Thyroid gland (tissue), 4 donors: ENCODE measurements around the gene COG3.

Source experiments
- POLR2A ChIP-seq, 2 donors: fragments of 450-650 bp; IDR thresholded peaks; one replicate each; pipeline ENCODE4 v1.6.1; 2017; ENCODE audit warnings: antibody characterized with exemption in 2 of 2, mild to moderate bottlenecking in 2 of 2, moderate library complexity in 1 of 2
- TF ChIP-seq, protein P1 (sequence below), 6 experiments: fragments of 200-600 bp in 3 of 6; fragments of 450-650 bp in 3 of 6; sonication (generic) in 3 of 6; IDR thresholded peaks; one replicate each; pipeline ENCODE4 v1.5.1; 2016 to 2019; ENCODE audit warnings: antibody characterized with exemption in 6 of 6, mild to moderate bottlenecking in 2 of 6, inconsistent platforms in 1 of 6, moderate library complexity in 1 of 6

DNA sequence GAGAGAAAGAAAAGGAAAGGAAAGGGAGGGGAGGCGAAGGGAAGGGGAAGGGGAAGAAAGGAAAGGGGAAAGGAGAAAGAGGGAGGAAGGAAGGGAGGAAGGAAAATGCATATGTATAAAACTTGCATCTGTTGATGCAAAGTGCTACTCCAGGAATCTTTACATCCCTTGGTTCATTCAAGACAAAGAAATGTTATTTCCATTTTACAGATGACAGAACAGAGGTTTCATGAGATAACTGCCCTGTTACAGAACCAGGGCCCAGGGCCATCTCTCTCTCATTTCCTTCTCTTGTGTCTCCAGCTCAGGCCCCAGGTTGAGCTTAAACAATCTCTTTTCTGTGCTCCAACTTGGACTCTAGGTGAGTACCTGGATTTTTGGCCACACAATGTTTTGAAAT, 44.8 kb upstream of the COG3 start:
- TF ChIP-seq, protein P1, sequence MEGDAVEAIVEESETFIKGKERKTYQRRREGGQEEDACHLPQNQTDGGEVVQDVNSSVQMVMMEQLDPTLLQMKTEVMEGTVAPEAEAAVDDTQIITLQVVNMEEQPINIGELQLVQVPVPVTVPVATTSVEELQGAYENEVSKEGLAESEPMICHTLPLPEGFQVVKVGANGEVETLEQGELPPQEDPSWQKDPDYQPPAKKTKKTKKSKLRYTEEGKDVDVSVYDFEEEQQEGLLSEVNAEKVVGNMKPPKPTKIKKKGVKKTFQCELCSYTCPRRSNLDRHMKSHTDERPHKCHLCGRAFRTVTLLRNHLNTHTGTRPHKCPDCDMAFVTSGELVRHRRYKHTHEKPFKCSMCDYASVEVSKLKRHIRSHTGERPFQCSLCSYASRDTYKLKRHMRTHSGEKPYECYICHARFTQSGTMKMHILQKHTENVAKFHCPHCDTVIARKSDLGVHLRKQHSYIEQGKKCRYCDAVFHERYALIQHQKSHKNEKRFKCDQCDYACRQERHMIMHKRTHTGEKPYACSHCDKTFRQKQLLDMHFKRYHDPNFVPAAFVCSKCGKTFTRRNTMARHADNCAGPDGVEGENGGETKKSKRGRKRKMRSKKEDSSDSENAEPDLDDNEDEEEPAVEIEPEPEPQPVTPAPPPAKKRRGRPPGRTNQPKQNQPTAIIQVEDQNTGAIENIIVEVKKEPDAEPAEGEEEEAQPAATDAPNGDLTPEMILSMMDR (IDR thresholded peaks at IDR 0.05), result no peak
- TF ChIP-seq POLR2A (IDR thresholded peaks at IDR 0.05), result no peak
